ENCODE measurements around the gene TNFRSF8.

TNFRSF8 gene

GRCh38 chr1:12176298-12177118 lies 113.4 kb downstream of the TNFRSF8 start:
- H3K4me2 ChIP-seq (ENCODE audit: low read depth, low read length, poor library complexity, severe bottlenecking), result no peak overlapping the region
- H3K9ac ChIP-seq (ENCODE audit: low read length), result no peak overlapping the region
- no peaks in the 10 kb centered on the region for H4K20me1 ChIP-seq (ENCODE audit: low read depth, low read length)
- no peak overlapping the region for H2AFZ ChIP-seq (ENCODE audit: low read depth, low read length, severe bottlenecking)
- H3K9me2 ChIP-seq (replicated peaks; ENCODE audit: insufficient read depth, low read length), result no peaks in the 10 kb centered on the region
- H3K27ac ChIP-seq (ENCODE audit: low read depth, low read length), result no peak overlapping the region
- H3K27me3 ChIP-seq (ENCODE audit: low read length), result no peaks in the 10 kb centered on the region
- H3K4me3 ChIP-seq (ENCODE audit: insufficient read depth, low read length, poor library complexity, severe bottlenecking), result no peak overlapping the region
- no peaks in the 10 kb centered on the region for H3F3A ChIP-seq (ENCODE audit: insufficient read depth)
- no peaks in the 10 kb centered on the region for H3K36me3 ChIP-seq (ENCODE audit: low read length)
- H3K79me2 ChIP-seq (ENCODE audit: insufficient read depth, low read length), result no peaks in the 10 kb centered on the region
- TF ChIP-seq CTCF (IDR thresholded peaks at IDR 0.05; ENCODE audit: insufficient read depth, low read length, poor library complexity, severe bottlenecking) (no peak), EZH2phosphoT487 (conservative IDR thresholded peaks at IDR 0.05; ENCODE audit: low read length) (no peak)
- H3K9me3 ChIP-seq (ENCODE audit: insufficient read depth, low read length), result no peaks in the 10 kb centered on the region

GRCh38 chr1:12177156-12177998 lies 114.3 kb downstream of the TNFRSF8 start:
- Histone ChIP-seq H3K27me3 (ENCODE audit: low read length) (no peaks in the 10 kb centered on the region), H3K9me3 (ENCODE audit: insufficient read depth, low read length) (no peaks in the 10 kb centered on the region), H3K36me3 (ENCODE audit: low read length) (no peaks in the 10 kb centered on the region), H3K4me3 (ENCODE audit: insufficient read depth, low read length, poor library complexity, severe bottlenecking) (no peak overlapping the region), H2AFZ (ENCODE audit: low read depth, low read length, severe bottlenecking) (no peak overlapping the region), H3K79me2 (ENCODE audit: insufficient read depth, low read length) (no peaks in the 10 kb centered on the region), H3F3A (ENCODE audit: insufficient read depth) (no peaks in the 10 kb centered on the region), H4K20me1 (ENCODE audit: low read depth, low read length) (no peaks in the 10 kb centered on the region), H3K9ac (ENCODE audit: low read length) (no peak overlapping the region), H3K4me2 (ENCODE audit: low read depth, low read length, poor library complexity, severe bottlenecking) (no peak overlapping the region), H3K27ac (ENCODE audit: low read depth, low read length) (no peak overlapping the region), H3K9me2 (replicated peaks; ENCODE audit: insufficient read depth, low read length) (no peaks in the 10 kb centered on the region)
- TF ChIP-seq EZH2phosphoT487 (conservative IDR thresholded peaks at IDR 0.05; ENCODE audit: low read length) (no peak), CTCF (IDR thresholded peaks at IDR 0.05; ENCODE audit: insufficient read depth, low read length, poor library complexity, severe bottlenecking) (no peak)

- no peaks in the 10 kb centered on the region for H4K20me1 ChIP-seq (ENCODE audit: low read depth, low read length)
- no peak overlapping the region for H3K4me3 ChIP-seq (ENCODE audit: insufficient read depth, low read length, poor library complexity, severe bottlenecking)
- H3K36me3 ChIP-seq (ENCODE audit: low read length), result no peaks in the 10 kb centered on the region
- no peak overlapping the region for H2AFZ ChIP-seq (ENCODE audit: low read depth, low read length, severe bottlenecking)
- H3K4me2 ChIP-seq (ENCODE audit: low read depth, low read length, poor library complexity, severe bottlenecking), result no peak overlapping the region
- TF ChIP-seq EZH2phosphoT487 (conservative IDR thresholded peaks at IDR 0.05; ENCODE audit: low read length) (no peak), CTCF (IDR thresholded peaks at IDR 0.05; ENCODE audit: insufficient read depth, low read length, poor library complexity, severe bottlenecking) (no peak)
- no peaks in the 10 kb centered on the region for H3K79me2 ChIP-seq (ENCODE audit: insufficient read depth, low read length)
- no peaks in the 10 kb centered on the region for H3K9me2 ChIP-seq (replicated peaks; ENCODE audit: insufficient read depth, low read length)
- no peaks in the 10 kb centered on the region for H3F3A ChIP-seq (ENCODE audit: insufficient read depth)
- H3K9me3 ChIP-seq (ENCODE audit: insufficient read depth, low read length), result no peaks in the 10 kb centered on the region
- no peaks in the 10 kb centered on the region for H3K27me3 ChIP-seq (ENCODE audit: low read length)
- no peak overlapping the region for H3K27ac ChIP-seq (ENCODE audit: low read depth, low read length)
- H3K9ac ChIP-seq (ENCODE audit: low read length), result no peak overlapping the region
Measured at GRCh38 chr1:12177999-12178441, 114.9 kb downstream of the TNFRSF8 start.

Data from SU-DHL-6 (cell line).